Urinary bladder (tissue), 4 donors: ENCODE measurements around the gene PIWIL4. TPM values are rescaled to one million over a fixed set of nuclear protein-coding genes. Genes with fewer than 3 reads are reported as not detected.
"Not testable (repeated sequence)": the region's sequence is repeated elsewhere in the genome, so short reads cannot be mapped to it uniquely, and the experiment has no call there.

Source experiments
- DNase-seq: peaks from one replicate; pipeline ENCODE4 v3.0.0-alpha.2; 2015; ENCODE audit errors: extremely low spot score
- H3K27ac ChIP-seq: one replicate; pipeline ENCODE4 v1.5.1; 2013; ENCODE audit warnings: low read depth, mild to moderate bottlenecking, moderate library complexity
- H3K36me3 ChIP-seq: one replicate; pipeline ENCODE4 v1.6.1; 2013; ENCODE audit warnings: mild to moderate bottlenecking, moderate library complexity; ENCODE audit not compliant: insufficient read depth
- H3K4me1 ChIP-seq: one replicate; pipeline ENCODE4 v1.6.1; 2013; ENCODE audit warnings: mild to moderate bottlenecking, moderate library complexity; ENCODE audit not compliant: insufficient read depth
- H3K4me3 ChIP-seq: one replicate; pipeline ENCODE4 v1.5.1; 2013; ENCODE audit warnings: low read depth, low read length
- WGBS: extraction: QIAGEN DNeasy Blood & Tissue Kit; methylation state at CpG from one replicate; pipeline ENCODE4 v1.1.7; 2013; 5-methylcytosine and 5-hydroxymethylcytosine counted together
- polyA plus RNA-seq: library from polyadenylated mRNA; stranded (reverse); fragments of 200-250 nt; gene quantifications from one replicate; pipeline ENCODE4 v1.2.3, GENCODE V29; 2013
- total RNA-seq: library from RNA; depleted of rRNA; stranded (reverse); fragments of >200 nt; gene quantifications from one replicate; pipeline ENCODE4 v1.2.3, GENCODE V29; 2014
- donor health status: healthy with polysubstance abuse.
- donor health status: healthy.

The PIWIL4 gene
- total and polyA plus RNA-seq, 2 donors: 3.3 to 6.9 TPM

- H3K27ac ChIP-seq: no peak overlapping the region
- H3K4me3 ChIP-seq: no peak overlapping the region
- WGBS: 88% methylated on average over 1 of the region's 1 CpG
Observed at GRCh38 chr11:94539420-94539819, 27.7 kb upstream of the PIWIL4 start.

DNA sequence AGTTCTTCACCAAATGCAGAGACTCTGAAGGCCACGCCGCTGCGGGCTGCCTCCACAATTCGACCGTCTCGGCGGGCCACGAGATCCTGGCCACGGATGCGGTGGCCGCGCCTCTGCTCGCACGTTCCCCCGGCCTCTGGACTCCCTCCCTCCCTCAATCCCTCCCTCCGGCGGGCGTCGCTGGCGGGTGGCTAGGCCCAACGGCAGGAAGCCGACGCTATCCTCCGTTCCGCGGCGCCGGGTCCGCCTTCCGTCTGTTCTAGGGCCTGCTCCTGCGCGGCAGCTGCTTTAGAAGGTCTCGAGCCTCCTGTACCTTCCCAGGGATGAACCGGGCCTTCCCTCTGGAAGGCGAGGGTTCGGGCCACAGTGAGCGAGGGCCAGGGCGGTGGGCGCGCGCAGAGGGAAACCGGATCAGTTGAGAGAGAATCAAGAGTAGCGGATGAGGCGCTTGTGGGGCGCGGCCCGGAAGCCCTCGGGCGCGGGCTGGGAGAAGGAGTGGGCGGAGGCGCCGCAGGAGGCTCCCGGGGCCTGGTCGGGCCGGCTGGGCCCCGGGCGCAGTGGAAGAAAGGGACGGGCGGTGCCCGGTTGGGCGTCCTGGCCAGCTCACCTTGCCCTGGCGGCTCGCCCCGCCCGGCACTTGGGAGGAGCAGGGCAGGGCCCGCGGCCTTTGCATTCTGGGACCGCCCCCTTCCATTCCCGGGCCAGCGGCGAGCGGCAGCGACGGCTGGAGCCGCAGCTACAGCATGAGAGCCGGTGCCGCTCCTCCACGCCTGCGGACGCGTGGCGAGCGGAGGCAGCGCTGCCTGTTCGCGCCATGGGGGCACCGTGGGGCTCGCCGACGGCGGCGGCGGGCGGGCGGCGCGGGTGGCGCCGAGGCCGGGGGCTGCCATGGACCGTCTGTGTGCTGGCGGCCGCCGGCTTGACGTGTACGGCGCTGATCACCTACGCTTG, 23.2 kb upstream of the PIWIL4 start, which contains the start of gene FUT4:
Gene FUT4, plus strand, starts transcription at position 227 of the 951 bp plus-strand sequence. Its CDS starts 213 bp downstream, at position 440.
- WGBS: under 1% methylated on average over 109 of the region's 109 CpGs
- H3K4me1 ChIP-seq: no peaks in the 10 kb centered on the region
- peak within 1 kb of the TSS; percentile 98 for H3K27ac ChIP-seq
- DNase-seq: peak; percentile 67
- H3K36me3 ChIP-seq: no peaks in the 10 kb centered on the region
- peak within 1 kb of the TSS; percentile 66 for H3K4me3 ChIP-seq

More at GRCh38 chr11:94539420-94539819, 27.7 kb upstream of the PIWIL4 start:
- DNase-seq: no peak
- H3K4me1 ChIP-seq: no peaks in the 10 kb centered on the region
- no peaks in the 10 kb centered on the region for H3K36me3 ChIP-seq

- peak overlapping the region; percentile 98 for H3K27ac ChIP-seq
- H3K4me1 ChIP-seq: no peaks in the 10 kb centered on the region
- no peaks in the 10 kb centered on the region for H3K36me3 ChIP-seq
- H3K4me3 ChIP-seq: peak overlapping the region; percentile 66
- 11% methylated on average over 59 of the region's 59 CpGs for WGBS
- DNase-seq: no peak
Observed at GRCh38 chr11:94544646-94545263, 22.4 kb upstream of the PIWIL4 start.

GRCh38 chr11:94545264-94546161, 21.7 kb upstream of the PIWIL4 start:
- H3K27ac ChIP-seq: no peak overlapping the region
- no peak for DNase-seq
- H3K4me1 ChIP-seq: no peaks in the 10 kb centered on the region
- H3K36me3 ChIP-seq: no peaks in the 10 kb centered on the region
- 67% methylated on average over 54 of the region's 54 CpGs for WGBS
- peak overlapping the region; percentile 66 for H3K4me3 ChIP-seq

- 81% methylated on average over 2 of the region's 2 CpGs for WGBS
- no peaks in the 10 kb centered on the region for H3K4me1 ChIP-seq
- no peak overlapping the region for H3K27ac ChIP-seq
- DNase-seq: no peak
- no peaks in the 10 kb centered on the region for H3K36me3 ChIP-seq
- H3K4me3 ChIP-seq: no peak overlapping the region
Observed at GRCh38 chr11:94546162-94546470, 21.1 kb upstream of the PIWIL4 start.

DNA sequence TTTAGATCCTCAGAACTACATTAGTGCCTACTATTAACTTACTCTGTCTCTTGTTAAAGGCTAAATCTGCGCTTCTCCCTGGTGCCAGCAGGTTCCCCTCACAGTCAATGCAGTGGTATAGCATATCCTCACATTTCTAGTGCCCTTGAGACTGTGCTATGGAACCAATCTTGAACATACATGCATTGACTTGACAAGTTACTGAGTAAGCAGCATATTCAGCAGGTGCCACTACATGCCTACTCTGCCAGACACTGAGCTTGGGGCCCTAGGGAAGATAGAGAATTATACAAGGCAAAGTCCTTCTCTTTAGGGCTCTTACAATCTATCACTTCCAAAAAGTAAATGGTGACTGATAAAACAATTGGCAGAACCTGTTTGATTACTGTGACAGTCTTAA, 20.3 kb upstream of the PIWIL4 start:
- WGBS: 97% methylated on average over 1 of the region's 1 CpG
- Histone ChIP-seq H3K36me3 (no peaks in the 10 kb centered on the region), H3K4me1 (no peaks in the 10 kb centered on the region), H3K27ac (no peak overlapping the region), H3K4me3 (no peak overlapping the region)
- DNase-seq: no peak

GRCh38 chr11:94549146-94549545, 18.0 kb upstream of the PIWIL4 start:
- WGBS: 60% methylated on average over 5 of the region's 5 CpGs

DNA sequence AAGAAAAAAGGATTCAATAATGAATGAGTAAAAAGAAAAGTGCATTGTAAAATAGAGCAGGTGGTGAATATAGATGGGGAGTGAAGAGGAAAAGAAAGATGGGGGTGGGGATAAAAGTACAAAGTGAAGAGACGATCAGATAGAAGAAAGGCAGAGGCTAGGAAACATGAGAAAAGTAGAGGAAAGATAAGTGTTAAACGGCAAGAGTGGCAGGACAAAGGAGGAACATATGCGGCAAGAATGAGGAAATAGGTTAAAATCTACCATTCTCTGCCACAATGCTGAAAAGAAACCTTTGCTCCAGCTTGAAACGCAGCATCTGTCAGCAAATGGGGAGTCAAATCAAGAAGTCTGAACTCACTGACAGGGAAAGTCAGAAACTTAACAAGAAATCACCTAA, 16.7 kb upstream of the PIWIL4 start:
- Histone ChIP-seq H3K4me3 (no peak overlapping the region), H3K4me1 (no peaks in the 10 kb centered on the region), H3K36me3 (no peaks in the 10 kb centered on the region), H3K27ac (no peak overlapping the region)
- no peak for DNase-seq
- 65% methylated on average over 4 of the region's 4 CpGs for WGBS

More at GRCh38 chr11:94549146-94549545, 18.0 kb upstream of the PIWIL4 start:
- Histone ChIP-seq H3K4me3 (no peak overlapping the region), H3K36me3 (no peaks in the 10 kb centered on the region), H3K4me1 (no peaks in the 10 kb centered on the region), H3K27ac (no peak overlapping the region)
- no peak for DNase-seq

GRCh38 chr11:94553938-94554337, 13.2 kb upstream of the PIWIL4 start:
- no peak overlapping the region for H3K4me3 ChIP-seq
- 77% methylated on average over 1 of the region's 1 CpG for WGBS
- H3K27ac ChIP-seq: no peak overlapping the region

GRCh38 chr11:94555752-94556329, 11.3 kb upstream of the PIWIL4 start:
- not testable (repeated sequence) for H3K36me3 ChIP-seq, DNase-seq, H3K4me3 ChIP-seq, H3K27ac ChIP-seq, H3K4me1 ChIP-seq
- 85% methylated on average over 8 of the region's 8 CpGs for WGBS

More at GRCh38 chr11:94553938-94554337, 13.2 kb upstream of the PIWIL4 start:
- no peak for DNase-seq
- Histone ChIP-seq H3K36me3 (no peaks in the 10 kb centered on the region), H3K4me1 (no peaks in the 10 kb centered on the region)

DNA sequence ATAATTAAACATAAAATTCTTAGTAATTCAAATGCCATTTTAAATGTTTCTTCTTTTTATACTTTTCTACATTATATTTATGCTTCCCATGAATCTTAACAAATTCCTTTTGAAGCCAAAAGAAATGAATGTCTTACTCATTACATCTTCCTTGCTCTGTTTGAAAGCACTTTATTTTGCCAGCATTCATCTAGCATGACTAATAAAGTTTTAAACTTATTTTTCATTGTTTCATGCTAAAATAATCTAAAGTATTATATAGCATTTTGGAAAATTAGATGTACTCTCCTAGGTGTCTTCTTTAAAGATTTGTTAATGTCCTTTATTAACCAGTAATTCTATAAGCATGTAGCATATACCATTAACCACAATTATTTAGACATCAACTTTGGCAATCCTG, 9.7 kb upstream of the PIWIL4 start:
- Histone ChIP-seq H3K4me3 (no peak overlapping the region), H3K4me1 (no peaks in the 10 kb centered on the region), H3K27ac (no peak overlapping the region), H3K36me3 (no peaks in the 10 kb centered on the region)
- DNase-seq: no peak

GRCh38 chr11:94557992-94558391, 9.2 kb upstream of the PIWIL4 start:
- no peak overlapping the region for H3K27ac ChIP-seq
- H3K36me3 ChIP-seq: no peaks in the 10 kb centered on the region
- H3K4me1 ChIP-seq: no peaks in the 10 kb centered on the region
- no peak overlapping the region for H3K4me3 ChIP-seq
- DNase-seq: no peak
- 26% methylated on average over 1 of the region's 1 CpG for WGBS

GRCh38 chr11:94558468-94558867, 8.7 kb upstream of the PIWIL4 start:
- Histone ChIP-seq H3K4me1 (no peaks in the 10 kb centered on the region), H3K36me3 (no peaks in the 10 kb centered on the region), H3K4me3 (no peak overlapping the region), H3K27ac (no peak overlapping the region)
- DNase-seq: no peak
- 98% methylated on average over 1 of the region's 1 CpG for WGBS
